GM19193 (cell line): Measurements from ENCODE around the gene RAD51B.

Experiments
- POLR2A ChIP-seq: IDR thresholded peaks from 4 replicates; pipeline ENCODE4 v1.6.1; 2011; ENCODE audit not compliant: insufficient read depth, insufficient read length; ENCODE audit errors: extremely low read depth

The RAD51B gene

GRCh38 chr14:68548194-68549076 lies 728.9 kb downstream of the RAD51B start:
- TF ChIP-seq POLR2A, result no peak

GRCh38 chr14:68550338-68550715 lies 730.7 kb downstream of the RAD51B start:
- no peak for TF ChIP-seq POLR2A

DNA sequence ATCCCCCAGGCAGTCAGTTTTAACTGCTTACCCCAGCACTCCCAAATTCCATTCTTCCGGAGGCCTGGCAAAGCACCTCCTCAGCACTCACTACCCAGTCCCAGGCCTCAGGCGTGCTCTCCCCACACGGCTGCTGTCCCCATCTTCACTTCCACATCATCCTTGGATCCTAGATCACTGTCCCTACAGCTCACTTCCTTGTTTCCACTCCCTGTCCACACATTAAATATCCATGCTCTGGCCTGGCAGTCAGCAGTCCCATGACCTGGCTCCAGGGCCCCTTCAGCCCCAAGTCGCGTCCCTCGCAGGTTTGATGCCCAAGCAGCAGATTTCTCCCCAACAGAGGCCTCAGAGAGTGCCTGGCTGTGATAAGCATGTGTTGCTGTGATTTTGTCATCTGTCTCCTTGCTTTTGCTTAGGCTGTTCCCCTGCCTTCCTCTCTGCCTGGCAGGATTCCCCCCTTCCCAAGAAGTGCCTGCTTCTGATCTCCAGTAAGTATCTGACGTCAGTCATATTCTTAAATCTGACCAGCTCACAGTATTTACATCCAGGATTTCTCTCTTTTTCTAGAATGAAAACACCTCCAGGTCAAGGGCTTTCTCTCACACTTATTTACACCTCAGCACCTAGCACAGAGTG lies 731.6 kb downstream of the RAD51B start:
- TF ChIP-seq POLR2A, result no peak

DNA sequence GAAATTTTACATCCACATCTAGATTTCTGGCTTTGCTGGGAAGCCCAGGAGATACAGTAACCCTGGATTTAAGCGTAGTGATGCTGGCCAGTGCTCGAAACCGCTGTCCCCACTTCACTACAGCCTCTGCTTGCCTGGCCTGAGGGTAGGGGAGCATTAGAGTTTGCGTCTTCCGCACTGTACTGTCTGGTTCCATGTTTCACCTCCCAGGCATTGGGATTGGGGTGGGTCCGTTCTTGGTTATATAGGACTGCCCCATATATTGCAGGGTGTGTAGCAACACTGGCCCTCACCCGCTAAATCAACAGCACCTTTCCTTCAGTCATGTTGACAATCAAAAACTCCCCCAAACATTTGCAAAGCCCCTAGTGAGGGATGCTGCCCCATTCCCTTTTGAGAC lies 732.5 kb downstream of the RAD51B start:
- no peak for TF ChIP-seq POLR2A

- TF ChIP-seq POLR2A, result no peak
These were observed 733.0 kb downstream of the RAD51B start for GRCh38 chr14:68552602-68553001.

DNA sequence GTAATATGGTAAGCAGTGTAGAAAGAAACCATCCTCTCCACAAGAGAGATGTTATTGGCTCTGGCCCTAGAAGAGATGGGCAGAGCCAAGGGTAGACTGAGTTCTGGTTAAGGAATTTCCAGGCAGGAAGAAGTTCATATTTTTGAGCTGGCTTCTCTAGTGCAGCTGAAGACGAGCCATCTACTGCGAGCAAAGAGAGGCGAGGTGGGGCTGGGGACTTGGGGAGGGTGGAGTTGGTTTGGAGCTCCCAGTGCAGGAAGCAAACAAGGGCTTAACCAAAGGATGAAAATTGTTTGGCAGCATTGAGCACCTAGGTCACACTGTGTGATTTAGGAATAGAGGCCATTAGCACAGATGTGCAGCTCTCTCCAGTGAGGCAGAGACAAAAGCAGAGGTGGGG lies 733.7 kb downstream of the RAD51B start:
- TF ChIP-seq POLR2A, result no peak

GRCh38 chr14:68554231-68554630 lies 734.7 kb downstream of the RAD51B start:
- no peak for TF ChIP-seq POLR2A

DNA sequence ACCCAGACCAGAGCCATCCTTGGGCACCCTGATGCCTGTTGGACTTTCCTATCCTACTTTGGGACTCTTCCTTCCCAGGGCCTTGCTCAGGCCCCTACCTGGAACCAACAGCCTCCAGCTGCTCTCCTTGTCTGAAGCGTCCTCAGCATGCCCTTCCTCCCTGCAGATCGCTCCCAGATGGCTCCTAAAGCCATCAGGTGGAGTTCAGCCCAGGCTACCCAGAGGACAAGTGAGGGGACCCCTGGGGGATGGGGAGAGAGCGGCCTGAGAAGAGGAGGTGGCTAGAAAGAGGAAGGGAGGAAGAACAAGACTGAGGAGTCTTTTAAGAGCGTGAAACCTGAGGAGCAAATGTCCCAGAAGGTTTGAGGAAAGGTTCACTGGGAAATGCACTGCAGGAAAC lies 736.7 kb downstream of the RAD51B start:
- no peak for TF ChIP-seq POLR2A

DNA sequence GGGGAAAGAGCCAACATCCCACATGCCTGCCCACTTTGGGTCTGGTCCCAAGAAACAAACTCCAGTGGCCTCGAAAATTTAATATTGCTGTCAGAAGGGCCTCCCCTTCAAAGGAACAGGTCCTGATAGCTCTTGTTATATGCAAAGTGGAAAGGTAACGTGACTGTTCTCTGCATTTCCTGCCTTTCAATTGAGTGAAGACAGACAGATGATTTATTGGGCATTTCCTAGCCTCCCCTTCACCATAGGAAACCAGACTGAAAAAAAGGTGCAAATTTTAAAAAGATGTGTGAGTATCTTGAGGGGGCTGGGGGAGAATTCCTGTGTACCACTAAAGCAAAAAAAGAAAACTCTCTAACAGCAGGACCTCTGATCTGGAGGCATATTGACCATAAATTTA lies 738.1 kb downstream of the RAD51B start:
- no peak for TF ChIP-seq POLR2A

GRCh38 chr14:68558096-68558495 lies 738.5 kb downstream of the RAD51B start:
- TF ChIP-seq POLR2A, result no peak

DNA sequence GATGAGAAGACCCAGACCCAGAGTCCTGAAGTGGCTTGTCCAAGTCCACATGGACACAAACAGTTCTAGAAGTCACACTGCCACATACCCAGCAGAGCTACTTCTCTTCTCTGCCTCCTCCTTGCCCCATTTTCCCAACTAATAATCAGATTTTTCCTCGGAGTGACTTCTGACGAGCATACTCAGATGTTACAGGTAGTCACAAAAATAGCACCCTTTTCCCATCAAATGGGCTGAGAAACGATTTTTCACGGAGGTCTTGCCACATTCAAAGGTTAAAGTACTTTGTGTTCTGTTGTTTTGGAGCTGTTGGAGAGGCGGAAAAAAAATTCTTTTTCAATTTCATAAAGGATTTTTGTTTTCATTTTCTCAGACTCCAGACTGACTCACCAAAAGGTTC lies 740.4 kb downstream of the RAD51B start:
- TF ChIP-seq POLR2A, result no peak

- no peak for TF ChIP-seq POLR2A
These were observed 742.0 kb downstream of the RAD51B start for GRCh38 chr14:68561531-68562007.

GRCh38 chr14:68562911-68563250 lies 743.3 kb downstream of the RAD51B start:
- TF ChIP-seq POLR2A, result no peak

GRCh38 chr14:68563251-68564131 lies 743.9 kb downstream of the RAD51B start:
- TF ChIP-seq POLR2A, result no peak

DNA sequence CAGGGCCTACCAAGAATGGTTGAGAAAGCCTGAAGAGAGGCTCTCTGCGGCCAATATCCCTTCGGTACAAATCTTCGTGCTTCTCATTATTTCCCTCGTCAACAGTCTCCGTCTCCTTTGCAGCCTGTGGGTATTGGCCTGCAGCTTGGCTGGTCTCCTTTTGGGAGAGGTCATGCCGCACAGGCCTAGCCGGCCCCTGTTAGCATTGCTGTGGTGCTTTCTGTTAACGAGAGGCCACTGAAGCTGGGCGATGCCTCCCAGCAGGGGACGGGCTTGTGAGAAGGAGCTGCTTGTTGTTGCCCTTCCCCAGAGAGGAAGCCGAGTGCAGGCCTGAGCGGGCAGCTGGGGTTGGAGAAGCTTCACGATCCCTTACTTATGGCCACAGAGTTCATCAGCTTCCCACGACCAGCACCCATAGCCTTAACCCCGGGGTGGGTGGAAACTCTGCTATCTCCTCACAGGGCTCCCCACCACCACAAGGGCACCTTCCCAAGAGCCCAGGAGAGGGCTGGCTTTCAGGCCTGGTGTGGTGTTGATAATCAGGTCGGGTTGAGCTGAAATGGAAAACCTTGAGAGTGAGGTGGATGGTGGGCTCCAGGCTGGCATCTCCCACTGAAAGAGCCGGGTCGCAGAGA lies 744.7 kb downstream of the RAD51B start:
- no peak for TF ChIP-seq POLR2A
